ENCODE measurements around the gene TMEM123.

Gene TMEM123

GRCh38 chr11:102346456-102346747 is 106.2 kb downstream of the TMEM123 start:
- DNase-seq (ENCODE audit: insufficient read length, low spot score) (no peak), FAIRE-seq (no peak)
- no peak for TF ChIP-seq TAF1 (IDR thresholded peaks at IDR 0.05; ENCODE audit: low read depth, low read length)
- TF ChIP-seq SPI1 (IDR thresholded peaks at IDR 0.05; ENCODE audit: low read depth, low read length): no peak
- TF ChIP-seq POLR2AphosphoS5 (IDR thresholded peaks at IDR 0.05; ENCODE audit: low read depth, low read length): no peak
- no peak for TF ChIP-seq POU2F2 (IDR thresholded peaks at IDR 0.05; ENCODE audit: low read depth, low read length)
- TF ChIP-seq POLR2A (IDR thresholded peaks at IDR 0.05; ENCODE audit: low read depth, low read length): no peak
- TF ChIP-seq PAX5 (IDR thresholded peaks at IDR 0.05; ENCODE audit: insufficient read depth, low read length, severe bottlenecking): no peak

Data from GM12891 (cell line).